Uterus (tissue), 4 donors: ENCODE results near the gene DEPDC5. TPM values are rescaled to one million over a fixed set of nuclear protein-coding genes. Genes with fewer than 3 reads are reported as not detected.

Experiments
- DNase-seq, 2 donors: peaks; one replicate each; pipeline ENCODE4 v3.0.0-alpha.2; 2019 to 2020
- H3K27ac ChIP-seq, 2 donors: fragments of 200-600 bp; sonication (generic); 1 replicate in 1 of 2; 2 replicates in 1 of 2; pipeline ENCODE4 v1.5.1; 2016 to 2018
- H3K27me3 ChIP-seq, 2 donors: fragments of 200-600 bp; sonication (generic); one replicate each; pipeline ENCODE4 v1.5.1; 2018 to 2019; ENCODE audit warnings: control low read depth in 1 of 2
- H3K36me3 ChIP-seq, 2 donors: fragments of 200-600 bp; sonication (generic); one replicate each; pipeline ENCODE4 v1.5.1; 2019; ENCODE audit warnings: control low read depth in 1 of 2
- H3K4me1 ChIP-seq, 2 donors: fragments of 200-600 bp; sonication (generic); one replicate each; pipeline ENCODE4 v1.5.1; 2018 to 2019; ENCODE audit warnings: control low read depth in 1 of 2
- H3K4me3 ChIP-seq, 2 donors: fragments of 200-600 bp; sonication (generic); 1 replicate in 1 of 2; 2 replicates in 1 of 2; pipeline ENCODE4 v1.5.1; 2018 to 2019; ENCODE audit warnings: mild to moderate bottlenecking in 1 of 2
- H3K9me3 ChIP-seq, 2 donors: fragments of 200-600 bp; sonication (generic); one replicate each; pipeline ENCODE4 v1.5.1; 2019; ENCODE audit warnings: control low read depth in 1 of 2
- POLR2A ChIP-seq, 2 donors: fragments of 450-650 bp; IDR thresholded peaks; one replicate each; pipeline ENCODE4 v1.6.1; 2016; ENCODE audit warnings: antibody characterized with exemption in 2 of 2, mild to moderate bottlenecking in 1 of 2, moderate library complexity in 1 of 2
- intact Hi-C: fragments of 100-400 bp; cut with DNase I; formaldehyde crosslinking; loops from one replicate; pipeline ENCODE4 v1.15.1; 2023; ENCODE audit warnings: low total_unique reads
- small RNA-seq: library from RNA; depleted of rRNA; stranded (forward); fragments of <200 nt; gene quantifications from one replicate; pipeline ENCODE3, GENCODE V24; 2016
- total RNA-seq, 4 donors: library from RNA; depleted of rRNA in 3 of 4; stranded (reverse); fragments of >200 nt in 3 of 4; gene quantifications; one replicate each; pipeline versions ENCODE4 v1.1.0 to v1.2.4, GENCODE V29; 2014 to 2023
- TF ChIP-seq, protein P1 (sequence below), 4 experiments: fragments of 200-600 bp in 2 of 4; fragments of 450-650 bp in 2 of 4; sonication (generic) in 2 of 4; IDR thresholded peaks; one replicate each; pipeline ENCODE4 v1.5.1; 2016 to 2019; ENCODE audit warnings: antibody characterized with exemption in 4 of 4, mild to moderate bottlenecking in 2 of 4, moderate library complexity in 1 of 4
- donor health status: DM: yes; HTN: yes; CAD: no.

The DEPDC5 gene
- total RNA-seq, 4 donors from 2014 or later = 9.1 to 180 (median 37.2) TPM

DNA sequence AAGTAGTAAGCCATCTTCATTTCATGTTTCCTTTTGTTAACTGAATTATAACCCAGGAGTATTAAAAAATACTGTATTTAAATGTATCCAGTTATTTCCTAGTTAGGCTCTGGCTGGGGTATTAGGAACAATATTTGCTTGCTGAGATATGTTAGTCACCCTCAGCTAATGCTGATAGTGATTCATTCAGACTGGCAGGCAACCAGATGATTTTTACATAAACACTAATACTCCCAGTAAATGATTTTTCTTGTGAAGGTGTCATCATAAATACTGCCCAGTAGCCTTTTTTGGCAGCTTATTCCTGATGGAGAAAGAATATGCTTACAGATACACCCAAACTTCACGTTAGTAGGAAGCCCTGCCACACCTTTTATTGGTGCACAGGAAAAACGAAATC is 198.7 kb downstream of the DEPDC5 start:
- no peaks in the 10 kb centered on the region for H3K36me3 ChIP-seq
- H3K9me3 ChIP-seq = no peaks in the 10 kb centered on the region
- DNase-seq = peak in 1 of 2 donors; percentile 42
- TF ChIP-seq, protein P1, sequence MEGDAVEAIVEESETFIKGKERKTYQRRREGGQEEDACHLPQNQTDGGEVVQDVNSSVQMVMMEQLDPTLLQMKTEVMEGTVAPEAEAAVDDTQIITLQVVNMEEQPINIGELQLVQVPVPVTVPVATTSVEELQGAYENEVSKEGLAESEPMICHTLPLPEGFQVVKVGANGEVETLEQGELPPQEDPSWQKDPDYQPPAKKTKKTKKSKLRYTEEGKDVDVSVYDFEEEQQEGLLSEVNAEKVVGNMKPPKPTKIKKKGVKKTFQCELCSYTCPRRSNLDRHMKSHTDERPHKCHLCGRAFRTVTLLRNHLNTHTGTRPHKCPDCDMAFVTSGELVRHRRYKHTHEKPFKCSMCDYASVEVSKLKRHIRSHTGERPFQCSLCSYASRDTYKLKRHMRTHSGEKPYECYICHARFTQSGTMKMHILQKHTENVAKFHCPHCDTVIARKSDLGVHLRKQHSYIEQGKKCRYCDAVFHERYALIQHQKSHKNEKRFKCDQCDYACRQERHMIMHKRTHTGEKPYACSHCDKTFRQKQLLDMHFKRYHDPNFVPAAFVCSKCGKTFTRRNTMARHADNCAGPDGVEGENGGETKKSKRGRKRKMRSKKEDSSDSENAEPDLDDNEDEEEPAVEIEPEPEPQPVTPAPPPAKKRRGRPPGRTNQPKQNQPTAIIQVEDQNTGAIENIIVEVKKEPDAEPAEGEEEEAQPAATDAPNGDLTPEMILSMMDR (IDR thresholded peaks at IDR 0.05) = no peak
- no peak for TF ChIP-seq POLR2A (IDR thresholded peaks at IDR 0.05)
- H3K27ac ChIP-seq = peak overlapping the region; percentile 39 to 58
- H3K4me1 ChIP-seq = peaks cover 14 to 22% of the 10 kb centered on the region in 2 donors
- no peak overlapping the region for H3K4me3 ChIP-seq
- intact Hi-C loops = loop anchor here (10.0 kb wide), 1 partner anchor 58 kb away; no protein-coding TSS in a partner anchor
- no peaks in the 10 kb centered on the region for H3K27me3 ChIP-seq

DNA sequence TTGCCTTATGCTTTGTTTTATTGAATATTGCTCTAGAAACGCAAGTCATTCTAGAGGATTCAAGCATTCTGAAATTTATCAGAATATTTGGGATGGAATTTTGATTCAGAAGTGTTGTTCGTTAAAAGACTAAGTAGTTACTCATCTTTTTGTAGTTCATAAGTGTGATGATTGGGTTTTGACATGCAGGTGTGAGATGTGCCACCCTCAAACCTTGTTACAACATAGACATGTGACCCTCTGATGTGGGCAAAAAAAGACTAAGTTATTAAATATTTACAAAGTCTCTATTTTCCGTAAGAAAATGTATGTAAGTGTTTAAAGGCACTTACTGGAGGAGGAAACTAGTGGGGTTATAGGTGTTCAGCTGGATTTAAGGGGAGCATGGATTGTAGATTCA is 199.4 kb downstream of the DEPDC5 start:
- Histone ChIP-seq H3K27ac (no peak overlapping the region), H3K27me3 (no peaks in the 10 kb centered on the region), H3K9me3 (no peaks in the 10 kb centered on the region), H3K4me3 (no peak overlapping the region), H3K36me3 (no peaks in the 10 kb centered on the region), H3K4me1 (peaks cover 14 to 22% of the 10 kb centered on the region in 2 donors)
- TF ChIP-seq POLR2A (IDR thresholded peaks at IDR 0.05) = no peak
- TF ChIP-seq, protein P1 (IDR thresholded peaks at IDR 0.05) = no peak
- intact Hi-C loops = loop anchor here (10.0 kb wide), 1 partner anchor 58 kb away; no protein-coding TSS in a partner anchor
- DNase-seq = no peak

DNA sequence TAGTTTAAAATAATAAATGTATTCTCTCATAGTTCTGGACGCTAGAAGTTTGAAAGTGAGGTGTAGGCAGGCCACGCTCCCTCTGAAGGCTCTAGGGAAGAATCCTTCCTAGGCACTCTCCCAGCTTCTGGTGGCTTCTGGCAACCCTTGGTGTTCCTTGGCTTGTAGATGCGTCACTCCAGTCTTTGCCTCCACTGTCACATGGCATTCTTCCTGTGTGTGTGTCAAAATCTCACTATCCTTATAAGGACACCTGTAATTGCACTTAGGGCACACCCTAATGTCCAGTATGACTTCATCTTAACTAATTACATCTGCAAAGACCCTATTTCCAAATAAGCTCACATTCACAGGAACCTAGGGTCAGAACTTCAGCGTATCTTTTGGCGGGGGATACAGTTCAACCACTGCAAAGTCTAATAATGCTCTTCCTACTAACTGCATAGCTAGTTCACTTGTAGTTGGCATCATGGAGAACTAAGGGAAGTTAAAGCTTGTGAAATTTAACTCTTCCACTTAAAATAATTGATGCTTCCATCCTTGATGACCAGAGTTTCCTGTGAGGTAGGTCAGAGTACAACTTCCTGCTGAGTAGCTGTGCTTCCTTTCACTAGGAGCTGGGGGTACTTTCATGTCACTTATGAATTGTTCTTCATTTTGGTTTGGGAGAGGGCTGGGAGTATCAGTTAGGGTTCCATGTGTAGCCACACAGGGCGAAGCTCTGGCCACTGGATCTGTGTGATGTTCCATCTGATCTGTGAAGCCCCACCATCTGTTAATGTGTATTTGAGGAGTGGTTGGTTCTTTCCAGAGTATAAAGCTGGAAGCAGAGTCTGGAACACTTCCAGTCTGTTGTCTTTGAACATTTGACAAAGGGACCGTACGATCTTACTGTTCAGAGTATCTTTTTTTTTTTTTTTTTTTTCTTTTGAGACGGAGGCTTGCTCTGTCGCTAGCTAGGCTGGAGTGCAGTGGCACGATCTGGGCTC is 201.0 kb downstream of the DEPDC5 start:
- peaks cover 14 to 22% of the 10 kb centered on the region in 2 donors for H3K4me1 ChIP-seq
- H3K27ac ChIP-seq = peak overlapping the region; percentile 8 to 41
- no peak for TF ChIP-seq POLR2A (IDR thresholded peaks at IDR 0.05)
- TF ChIP-seq, protein P1 (IDR thresholded peaks at IDR 0.05) = no peak

DNA sequence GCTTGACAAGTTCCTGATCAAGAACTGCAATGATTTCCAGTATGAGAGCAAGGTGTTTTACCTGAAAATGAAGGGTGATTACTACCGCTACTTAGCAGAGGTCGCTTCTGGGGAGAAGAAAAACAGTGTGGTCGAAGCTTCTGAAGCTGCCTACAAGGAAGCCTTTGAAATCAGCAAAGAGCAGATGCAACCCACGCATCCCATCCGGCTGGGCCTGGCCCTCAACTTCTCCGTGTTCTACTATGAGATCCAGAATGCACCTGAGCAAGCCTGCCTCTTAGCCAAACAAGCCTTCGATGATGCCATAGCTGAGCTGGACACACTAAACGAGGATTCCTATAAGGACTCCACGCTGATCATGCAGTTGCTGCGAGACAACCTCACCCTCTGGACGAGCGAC is 202.5 kb downstream of the DEPDC5 start:
- Histone ChIP-seq H3K9me3 (no peaks in the 10 kb centered on the region), H3K27me3 (no peaks in the 10 kb centered on the region), H3K27ac (no peak overlapping the region), H3K36me3 (no peaks in the 10 kb centered on the region), H3K4me3 (no peak overlapping the region), H3K4me1 (peaks cover 12 to 14% of the 10 kb centered on the region in 2 donors)
- no peak for DNase-seq
- intact Hi-C loops = loop anchor here (10.0 kb wide), 1 partner anchor 62 kb away; no protein-coding TSS in a partner anchor
- no peak for TF ChIP-seq POLR2A (IDR thresholded peaks at IDR 0.05)
- TF ChIP-seq, protein P1 (IDR thresholded peaks at IDR 0.05) = no peak

More for the DNA sequence above, 201.0 kb downstream of the DEPDC5 start:
- no peak overlapping the region for H3K4me3 ChIP-seq
- DNase-seq = no peak
- no peaks in the 10 kb centered on the region for H3K27me3 ChIP-seq
- intact Hi-C loops = loop anchor here (10.0 kb wide), 1 partner anchor 60 kb away; no protein-coding TSS in a partner anchor
- no peaks in the 10 kb centered on the region for H3K9me3 ChIP-seq
- no peaks in the 10 kb centered on the region for H3K36me3 ChIP-seq

Small RNAs within 50 kb of the gene (small RNA-seq; reads per million reads assigned to genes)
- gene RN7SL20P = not detected

Other genes with a start within 250 kb of the DEPDC5 start
- 100 to 1,000 TPM in 1 of 4 donors, 10 to 100 TPM in 3; 21.8 to 205 (median 42.2) TPM for gene PISD, start 91.8 kb upstream of the DEPDC5 start, total RNA-seq
- 10 to 100 TPM in 3 of 4 donors, 1 to 10 TPM in 1; 7.1 to 62.2 (median 22.9) TPM for gene PRR14L, start 3.9 kb upstream of the DEPDC5 start, total RNA-seq
- gene YWHAH, start 190.5 kb downstream of the DEPDC5 start, total RNA-seq = 100 to 1,000 TPM in 2 of 4 donors, 10 to 100 TPM in 2; 37.1 to 209 (median 101) TPM